Subcutaneous adipose tissue (tissue), 4 donors: ENCODE data around the gene EPS8. TPM values are rescaled to one million over a fixed set of nuclear protein-coding genes. Genes with fewer than 3 reads are reported as not detected.

Experiments
- total RNA-seq, 4 donors: library from RNA; depleted of rRNA; stranded (reverse); fragments of >200 nt; gene quantifications; one replicate each; pipeline ENCODE4 v1.1.0, GENCODE V29; 2016
- TF ChIP-seq, protein P1 (sequence below): fragments of 450-650 bp; IDR thresholded peaks from one replicate; pipeline ENCODE4 v1.5.1; 2016; ENCODE audit warnings: low read depth, mild to moderate bottlenecking, control low read depth, antibody characterized with exemption, moderate library complexity

EPS8 gene
- total RNA-seq, 4 donors from 2014 or later, result 254 to 462 (median 288) TPM

DNA sequence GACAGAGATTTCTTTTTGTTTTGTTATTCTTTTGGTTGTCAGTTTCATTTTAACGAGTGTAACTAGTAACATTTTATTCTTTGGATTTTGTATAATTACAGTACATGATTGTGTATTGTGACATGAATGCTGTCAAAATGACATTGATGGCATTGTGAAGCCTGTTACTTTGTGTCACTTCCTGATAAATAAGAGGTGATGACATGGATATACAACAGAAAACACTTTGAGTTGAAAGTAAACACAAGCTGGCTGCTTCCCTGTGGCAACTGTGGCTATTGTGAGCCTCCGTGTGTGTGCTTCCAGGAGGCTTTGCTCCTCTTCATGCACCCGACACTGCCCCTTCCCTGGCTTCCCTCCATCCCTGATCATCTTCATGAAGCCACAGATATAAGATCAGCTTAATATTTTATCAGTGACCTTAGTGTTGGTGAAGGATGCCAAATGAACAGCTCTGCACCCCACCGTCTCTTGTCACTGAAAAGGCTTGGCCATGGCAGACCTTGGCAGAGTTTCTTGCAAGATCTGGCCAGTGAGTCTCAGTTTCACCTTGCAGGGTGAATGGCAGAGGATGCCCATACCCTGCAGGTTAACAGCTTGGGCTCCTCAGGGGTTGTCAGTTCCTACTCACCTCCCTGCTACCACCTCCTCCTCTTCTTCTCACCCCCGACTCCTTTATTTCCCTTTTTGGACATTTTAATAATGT, 191.9 kb downstream of the EPS8 start:
- TF ChIP-seq, protein P1, sequence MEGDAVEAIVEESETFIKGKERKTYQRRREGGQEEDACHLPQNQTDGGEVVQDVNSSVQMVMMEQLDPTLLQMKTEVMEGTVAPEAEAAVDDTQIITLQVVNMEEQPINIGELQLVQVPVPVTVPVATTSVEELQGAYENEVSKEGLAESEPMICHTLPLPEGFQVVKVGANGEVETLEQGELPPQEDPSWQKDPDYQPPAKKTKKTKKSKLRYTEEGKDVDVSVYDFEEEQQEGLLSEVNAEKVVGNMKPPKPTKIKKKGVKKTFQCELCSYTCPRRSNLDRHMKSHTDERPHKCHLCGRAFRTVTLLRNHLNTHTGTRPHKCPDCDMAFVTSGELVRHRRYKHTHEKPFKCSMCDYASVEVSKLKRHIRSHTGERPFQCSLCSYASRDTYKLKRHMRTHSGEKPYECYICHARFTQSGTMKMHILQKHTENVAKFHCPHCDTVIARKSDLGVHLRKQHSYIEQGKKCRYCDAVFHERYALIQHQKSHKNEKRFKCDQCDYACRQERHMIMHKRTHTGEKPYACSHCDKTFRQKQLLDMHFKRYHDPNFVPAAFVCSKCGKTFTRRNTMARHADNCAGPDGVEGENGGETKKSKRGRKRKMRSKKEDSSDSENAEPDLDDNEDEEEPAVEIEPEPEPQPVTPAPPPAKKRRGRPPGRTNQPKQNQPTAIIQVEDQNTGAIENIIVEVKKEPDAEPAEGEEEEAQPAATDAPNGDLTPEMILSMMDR, result no peak

DNA sequence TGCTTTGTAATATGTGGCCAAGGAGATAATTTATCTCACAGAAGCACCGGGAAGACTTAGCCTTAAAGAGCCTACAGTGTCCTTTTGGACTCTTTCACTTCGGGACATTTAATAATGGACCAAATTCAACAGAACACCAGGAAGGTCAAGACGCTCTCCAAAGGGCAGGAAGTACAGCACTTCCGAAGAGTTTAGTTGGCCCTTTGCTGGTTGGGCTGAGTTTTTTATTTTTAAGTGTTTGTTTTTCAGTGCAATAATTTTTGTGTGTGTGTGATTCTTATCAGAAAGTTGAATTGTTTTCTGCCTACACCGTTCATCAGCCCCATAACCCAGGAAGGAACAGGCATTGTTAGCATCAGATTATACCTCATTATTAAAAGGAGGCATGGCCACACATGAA, 193.0 kb downstream of the EPS8 start:
- TF ChIP-seq, protein P1, result no peak

DNA sequence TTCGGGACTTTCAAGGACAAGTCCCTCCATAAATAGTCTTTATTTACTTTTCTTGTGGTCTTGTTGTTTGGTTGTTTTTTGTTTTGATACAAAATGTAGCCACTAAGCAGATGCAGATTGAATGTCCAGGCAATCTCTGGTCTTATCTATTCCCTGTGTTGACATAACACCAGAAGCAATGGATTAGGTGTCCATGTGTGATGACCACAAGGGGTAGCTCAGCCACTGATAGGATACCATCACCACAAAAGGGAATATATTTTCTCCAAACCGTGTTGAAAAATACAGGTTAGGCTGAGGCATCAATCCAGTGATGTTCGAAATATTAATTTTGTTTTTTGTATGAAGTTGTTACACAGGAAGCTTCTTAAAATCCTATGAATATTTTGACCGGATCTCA, 196.3 kb downstream of the EPS8 start:
- TF ChIP-seq, protein P1, result no peak

DNA sequence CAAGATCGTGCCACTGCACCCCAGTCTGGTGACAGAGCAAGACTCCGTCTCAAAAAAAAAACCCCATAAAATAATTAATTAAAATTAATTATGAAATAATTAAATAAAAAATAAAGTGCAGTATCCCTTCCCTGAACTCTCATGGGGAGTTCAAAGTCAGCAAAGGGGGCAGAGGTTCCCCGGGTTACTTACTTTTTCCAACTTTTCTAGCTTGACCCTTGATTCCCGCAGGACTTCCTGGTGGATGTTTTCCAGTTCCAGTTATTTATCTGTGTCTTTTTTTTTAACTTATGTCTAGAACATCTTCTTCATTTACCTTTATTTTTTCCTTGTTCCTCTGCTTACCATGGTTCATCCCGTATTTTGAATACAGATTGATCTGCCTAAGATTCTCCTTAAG, 197.4 kb downstream of the EPS8 start:
- TF ChIP-seq, protein P1, result no peak

DNA sequence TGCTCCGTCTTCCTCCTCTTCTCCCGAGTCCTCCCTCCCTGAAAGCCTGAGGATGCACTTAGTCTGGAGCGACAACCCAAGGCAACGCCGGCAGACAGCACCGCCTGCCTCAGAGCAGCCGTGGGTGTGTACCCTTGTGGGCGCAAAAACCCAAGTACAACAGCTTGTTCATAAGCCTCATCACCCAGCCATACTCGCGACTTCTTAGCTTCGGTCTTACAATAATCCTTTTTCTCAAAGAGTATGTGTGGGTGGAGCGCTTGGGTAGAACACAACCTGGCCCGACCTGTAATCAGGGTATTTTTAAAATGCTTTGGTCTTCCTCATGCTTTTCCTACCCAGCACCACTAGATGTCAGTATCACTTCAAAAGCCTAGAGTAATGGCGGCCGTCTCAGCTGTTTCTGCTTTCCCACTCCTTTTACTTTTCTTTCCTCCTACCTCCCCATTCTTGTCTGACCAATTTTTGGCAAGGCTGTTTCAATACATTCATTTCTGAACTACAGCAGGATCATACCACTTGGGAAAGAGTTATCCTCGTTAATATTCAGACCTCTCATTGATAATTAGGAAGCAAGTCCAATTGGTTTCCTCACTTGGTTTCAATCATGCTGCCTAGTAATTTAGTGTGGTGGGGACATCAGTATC, 198.9 kb downstream of the EPS8 start:
- TF ChIP-seq, protein P1, result no peak

DNA sequence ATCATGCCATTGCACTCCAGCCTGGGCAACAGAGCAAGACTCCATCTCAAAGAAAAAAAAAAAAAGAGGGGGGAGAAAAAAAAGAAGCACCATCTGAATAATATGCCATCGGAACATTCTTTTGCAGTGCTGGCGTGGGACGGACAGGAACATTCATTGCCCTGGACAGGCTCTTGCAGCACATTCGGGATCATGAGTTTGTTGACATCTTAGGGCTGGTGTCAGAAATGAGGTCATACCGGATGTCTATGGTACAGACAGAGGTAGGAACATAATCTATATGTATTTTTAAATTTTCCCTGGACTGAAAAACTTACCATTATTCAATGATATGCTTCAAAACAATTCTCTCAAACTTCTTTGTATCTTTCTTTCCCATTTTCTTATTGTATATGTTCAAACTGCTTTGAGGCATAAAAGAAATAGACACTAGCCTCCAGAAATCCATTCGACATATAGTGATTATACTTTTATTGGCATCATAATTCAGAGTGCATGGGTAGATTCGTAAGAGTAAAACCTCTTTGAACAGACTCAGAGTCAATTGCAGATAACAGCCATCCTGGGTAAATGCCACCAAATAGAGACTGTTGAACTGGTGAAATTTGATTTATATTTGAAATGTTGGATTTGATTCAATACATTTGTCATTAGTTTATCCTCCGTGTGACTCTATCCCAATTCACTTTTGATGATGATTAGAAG, 199.7 kb downstream of the EPS8 start:
- TF ChIP-seq, protein P1, result no peak

DNA sequence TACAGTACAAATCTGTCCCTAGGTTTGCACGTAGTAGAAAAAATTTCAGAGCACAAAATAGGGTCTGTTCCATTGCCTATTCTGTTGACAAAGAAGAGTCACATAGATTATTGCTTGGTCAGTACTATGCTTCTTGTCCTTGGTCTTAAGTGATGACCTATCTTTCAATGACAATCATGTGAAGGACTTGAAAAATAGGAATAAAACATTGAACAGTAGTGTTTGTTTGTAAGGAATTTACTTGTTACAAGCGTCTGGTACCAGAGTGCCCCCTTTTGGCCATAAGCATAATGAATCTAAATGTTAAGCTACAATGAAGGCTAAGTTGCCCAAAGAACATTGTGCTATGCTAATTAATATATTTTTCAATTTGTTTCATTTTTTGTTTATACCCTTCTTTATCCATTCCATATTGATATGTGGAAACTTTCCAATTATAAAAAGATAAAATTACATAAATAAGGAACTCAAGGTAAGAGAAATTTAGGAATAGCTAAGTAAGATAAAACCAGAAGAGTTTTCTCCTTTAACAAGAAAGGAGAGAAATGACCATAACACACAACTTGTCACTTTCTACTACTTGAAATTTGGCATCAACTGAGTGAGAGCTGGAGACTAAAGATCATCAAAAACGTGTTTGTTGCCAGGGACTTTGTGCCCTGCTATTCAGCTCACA, 204.7 kb downstream of the EPS8 start:
- TF ChIP-seq, protein P1, result no peak
